Spleen (tissue), 7 donors: ENCODE results near the gene GNS.

Source experiments
- POLR2A ChIP-seq, 3 donors: fragments of 450-650 bp; IDR thresholded peaks; one replicate each; pipeline ENCODE4 v1.5.1; 2017; ENCODE audit warnings: antibody characterized with exemption in 3 of 3, mild to moderate bottlenecking in 1 of 3
- TF ChIP-seq, protein P1 (sequence below), 11 experiments: fragments of 200-600 bp in 7 of 11; fragments of 450-650 bp in 4 of 11; sonication (generic) in 4 of 11; IDR thresholded peaks in 8 of 11; conservative IDR thresholded peaks in 3 of 11; 1 replicate in 7 of 11; 2 replicates in 4 of 11; pipeline versions ENCODE4 v1.4.0 to v1.8.0; 2016 to 2021; ENCODE audit warnings: antibody characterized with exemption in 11 of 11, inconsistent platforms in 4 of 11, mild to moderate bottlenecking in 1 of 11
- donor health status: DM: no; HTN: no; CAD: no; lungs with moderate emphysema.
- donor health status: DM: no; HTN: no; CAD: no.
- donor health status: DM: no; HTN: no; CAD: no.

DNA sequence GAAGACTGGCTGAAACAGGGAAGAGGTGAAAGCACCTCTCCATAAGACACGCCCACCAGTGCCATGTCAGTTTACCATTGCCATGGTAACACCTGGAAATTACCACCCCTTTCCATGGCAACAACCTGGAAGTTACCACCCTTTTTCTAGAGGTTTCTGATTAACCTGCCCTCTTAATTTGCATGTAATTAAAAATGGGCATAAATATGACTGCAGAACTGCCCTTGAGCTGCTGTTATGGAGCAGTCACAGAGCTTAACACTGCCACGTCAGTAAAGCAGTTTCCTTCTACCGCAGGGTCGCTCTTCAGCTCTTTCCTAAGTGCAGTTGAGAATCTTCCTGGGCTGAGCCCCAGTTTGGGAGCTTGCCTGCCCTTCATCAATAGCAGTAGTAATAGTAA is 93.7 kb downstream of the GNS start:
- TF ChIP-seq, protein P1, sequence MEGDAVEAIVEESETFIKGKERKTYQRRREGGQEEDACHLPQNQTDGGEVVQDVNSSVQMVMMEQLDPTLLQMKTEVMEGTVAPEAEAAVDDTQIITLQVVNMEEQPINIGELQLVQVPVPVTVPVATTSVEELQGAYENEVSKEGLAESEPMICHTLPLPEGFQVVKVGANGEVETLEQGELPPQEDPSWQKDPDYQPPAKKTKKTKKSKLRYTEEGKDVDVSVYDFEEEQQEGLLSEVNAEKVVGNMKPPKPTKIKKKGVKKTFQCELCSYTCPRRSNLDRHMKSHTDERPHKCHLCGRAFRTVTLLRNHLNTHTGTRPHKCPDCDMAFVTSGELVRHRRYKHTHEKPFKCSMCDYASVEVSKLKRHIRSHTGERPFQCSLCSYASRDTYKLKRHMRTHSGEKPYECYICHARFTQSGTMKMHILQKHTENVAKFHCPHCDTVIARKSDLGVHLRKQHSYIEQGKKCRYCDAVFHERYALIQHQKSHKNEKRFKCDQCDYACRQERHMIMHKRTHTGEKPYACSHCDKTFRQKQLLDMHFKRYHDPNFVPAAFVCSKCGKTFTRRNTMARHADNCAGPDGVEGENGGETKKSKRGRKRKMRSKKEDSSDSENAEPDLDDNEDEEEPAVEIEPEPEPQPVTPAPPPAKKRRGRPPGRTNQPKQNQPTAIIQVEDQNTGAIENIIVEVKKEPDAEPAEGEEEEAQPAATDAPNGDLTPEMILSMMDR (IDR thresholded peaks at IDR 0.05 in 8 of 11, conservative IDR thresholded peaks at IDR 0.05 in 3 of 11) = no peak
- no peak for TF ChIP-seq POLR2A (IDR thresholded peaks at IDR 0.05)
